ENCODE measurements around the gene DDB1. TPM values are rescaled to one million over a fixed set of nuclear protein-coding genes. Genes with fewer than 3 reads are reported as not detected.
A peak's percentile ranks its signal among the peaks of the same experiment; 100 is the strongest.

DDB1 gene
- total RNA-seq, 1 experiment from 2014 or later, result 302 TPM

- no TSS peak for BruUV-seq (replicated peaks)
Measured at GRCh38 chr11:61336171-61336935, 3.4 kb upstream of the DDB1 start.

DNA sequence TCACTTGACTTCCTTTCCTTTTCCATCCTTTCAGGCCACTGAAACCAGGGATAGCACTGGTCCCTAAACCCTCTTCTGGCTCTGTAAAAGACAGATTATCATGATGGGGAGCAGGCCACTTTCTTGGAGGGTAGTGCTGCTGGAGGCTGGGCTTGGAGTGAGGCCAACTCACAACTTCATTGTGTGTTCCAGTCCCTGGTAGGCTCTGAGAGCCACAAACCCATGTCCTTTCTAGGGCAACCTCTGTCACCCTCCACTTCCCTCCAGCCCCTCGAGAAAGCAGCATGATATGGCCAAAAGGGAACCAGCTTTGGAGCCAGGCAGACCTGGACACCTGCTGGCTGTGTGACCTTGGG lies 2.4 kb upstream of the DDB1 start:
- Histone ChIP-seq H3K4me1 (replicated peaks; ENCODE audit: insufficient read depth) (peaks cover 34% of the 10 kb centered on the region), H3K36me3 (ENCODE audit: low read depth) (no peaks in the 10 kb centered on the region), H3F3A (ENCODE audit: insufficient read depth, low read depth) (peaks cover 26% of the 10 kb centered on the region), H3K27me3 (ENCODE audit: insufficient read depth, low read depth) (no peaks in the 10 kb centered on the region), H3K4me2 (no peak overlapping the region), H3K9me3 (ENCODE audit: insufficient read depth, low read depth) (no peaks in the 10 kb centered on the region), H3K79me2 (ENCODE audit: low read depth) (peaks cover 33% of the 10 kb centered on the region), H3K9me2 (ENCODE audit: insufficient read depth) (no peaks in the 10 kb centered on the region), H4K20me1 (ENCODE audit: insufficient read depth) (peaks cover 16% of the 10 kb centered on the region), H3K27ac (no peak overlapping the region), H2AFZ (no peak overlapping the region), H3K4me3 (no peak overlapping the region)
- DNase-seq, result no peak
- CTCF ChIA-PET, result interaction anchor here (0.7 to 2.0 kb wide), 8 partner anchors 43 to 303 kb away, joined by 3 to 45 read pairs (median 7); partner anchors contain the start of genes CPSF7, SDHAF2 and TMEM216
- intact Hi-C loops (cut with micrococcal nuclease; ENCODE audit: unreplicated experiment), result loop anchor here (10.0 kb wide), 2 partner anchors 81 to 179 kb away; no protein-coding TSS in a partner anchor
- no peak for TF ChIP-seq CTCF (conservative IDR thresholded peaks at IDR 0.05)
- no peak for TF ChIP-seq EZH2 (IDR thresholded peaks at IDR 0.05; ENCODE audit: low read depth)
- POLR2A ChIA-PET (ENCODE audit: unreplicated experiment), result no interaction called here
- no TSS peak for BruUV-seq (replicated peaks)

More at GRCh38 chr11:61336171-61336935, 3.4 kb upstream of the DDB1 start:
- CTCF ChIA-PET, result interaction anchor here (0.6 to 2.3 kb wide), 19 partner anchors 9 to 492 kb away, joined by 3 to 45 read pairs (median 4); partner anchors contain the start of genes CPSF7, CYB561A3, SDHAF2 and TMEM138
- H3K79me2 ChIP-seq (ENCODE audit: low read depth), result peaks cover 23% of the 10 kb centered on the region
- peaks cover 24% of the 10 kb centered on the region for H3K4me1 ChIP-seq (replicated peaks; ENCODE audit: insufficient read depth)
- no peaks in the 10 kb centered on the region for H3K36me3 ChIP-seq (ENCODE audit: low read depth)
- H3K4me3 ChIP-seq, result no peak overlapping the region
- H2AFZ ChIP-seq, result peak overlapping the region; percentile 58; the same call in 1 of the 2 replicates
- H3K4me2 ChIP-seq, result peak overlapping the region; percentile 26; the same call in 1 of the 2 replicates
- DNase-seq, result peak; percentile 71 to 90
- H3K27me3 ChIP-seq (ENCODE audit: insufficient read depth, low read depth), result no peaks in the 10 kb centered on the region
- H4K20me1 ChIP-seq (ENCODE audit: insufficient read depth), result peaks cover 8% of the 10 kb centered on the region
- peaks cover 26% of the 10 kb centered on the region for H3F3A ChIP-seq (ENCODE audit: insufficient read depth, low read depth)
- peak; percentile 98 for TF ChIP-seq CTCF (conservative IDR thresholded peaks at IDR 0.05)
- TF ChIP-seq EZH2 (IDR thresholded peaks at IDR 0.05; ENCODE audit: low read depth), result no peak
- H3K27ac ChIP-seq, result peak overlapping the region; percentile 39; the same call in 1 of the 2 replicates
- H3K9me3 ChIP-seq (ENCODE audit: insufficient read depth, low read depth), result no peaks in the 10 kb centered on the region
- intact Hi-C loops (cut with micrococcal nuclease; ENCODE audit: unreplicated experiment), result loop anchor here (1.0 to 10.0 kb wide), 4 partner anchors 25 to 178 kb away; partner anchors contain the start of gene CYB561A3
- H3K9me2 ChIP-seq (ENCODE audit: insufficient read depth), result no peaks in the 10 kb centered on the region
- POLR2A ChIA-PET (ENCODE audit: unreplicated experiment), result interaction anchor here (0.5 to 0.9 kb wide), 5 partner anchors 25 to 573 kb away, joined by 3 to 13 read pairs (median 4); partner anchors contain the start of genes CYB561A3 and TMEM138

DNA sequence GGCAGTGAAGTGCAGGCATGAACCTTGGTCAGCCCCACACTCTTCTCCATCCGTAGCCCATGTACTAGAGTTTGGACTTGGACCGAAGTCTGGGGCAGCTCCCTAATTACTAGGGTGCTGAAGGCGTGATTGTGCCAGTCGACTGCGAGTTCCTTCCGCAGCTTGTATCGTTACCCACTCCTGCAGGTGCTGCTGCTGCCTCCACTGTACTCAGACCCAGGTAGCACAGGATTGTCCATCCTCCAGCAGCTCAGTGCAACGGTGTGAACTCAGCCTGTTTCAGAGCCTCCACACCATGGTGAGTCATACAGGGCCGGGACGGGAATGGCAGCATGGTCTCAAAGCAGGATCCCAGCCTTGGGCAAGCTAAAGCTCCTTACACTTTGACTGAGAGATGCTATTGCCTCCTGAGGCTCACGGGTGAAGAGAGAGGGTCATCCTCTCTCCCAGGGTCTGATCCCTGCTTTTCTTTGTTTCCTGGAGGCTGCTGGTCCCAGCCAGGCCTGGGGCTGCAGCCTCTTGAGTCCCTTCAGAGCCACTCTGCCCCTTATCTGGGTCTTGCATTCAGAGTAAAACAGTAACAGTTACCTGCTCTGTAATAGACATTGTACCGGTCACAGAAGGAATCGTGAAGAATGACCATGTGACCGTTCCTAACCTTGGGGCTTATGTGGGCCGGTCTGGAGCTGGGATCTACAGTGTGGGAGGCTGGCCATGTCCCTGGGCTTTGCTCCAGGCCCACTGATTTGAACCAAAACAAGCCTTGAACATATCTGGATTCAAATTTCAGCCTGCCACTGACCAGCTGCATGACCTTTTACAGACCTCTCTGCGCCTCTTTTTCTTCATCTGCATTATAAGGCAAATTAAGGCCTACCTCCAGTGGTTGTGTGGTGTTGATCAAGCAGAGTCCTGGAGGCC lies 1.8 kb upstream of the DDB1 start:
- TF ChIP-seq EZH2 (IDR thresholded peaks at IDR 0.05; ENCODE audit: low read depth) (no peak), CTCF (conservative IDR thresholded peaks at IDR 0.05) (no peak)
- Histone ChIP-seq H3K36me3 (ENCODE audit: low read depth) (no peaks in the 10 kb centered on the region), H3F3A (ENCODE audit: insufficient read depth, low read depth) (peaks cover 31% of the 10 kb centered on the region), H3K4me1 (replicated peaks; ENCODE audit: insufficient read depth) (peaks cover 35% of the 10 kb centered on the region), H4K20me1 (ENCODE audit: insufficient read depth) (peaks cover 16% of the 10 kb centered on the region), H3K27ac (no peak overlapping the region), H3K27me3 (ENCODE audit: insufficient read depth, low read depth) (no peaks in the 10 kb centered on the region), H3K9me3 (ENCODE audit: insufficient read depth, low read depth) (no peaks in the 10 kb centered on the region), H3K4me2 (peak overlapping the region; percentile 96), H3K4me3 (no peak overlapping the region; the same call in 1 of the 2 replicates), H3K79me2 (ENCODE audit: low read depth) (peaks cover 40% of the 10 kb centered on the region), H3K9me2 (ENCODE audit: insufficient read depth) (no peaks in the 10 kb centered on the region), H2AFZ (no peak overlapping the region)
- peak in 1 of 2 experiments; percentile 46 for DNase-seq
- POLR2A ChIA-PET (ENCODE audit: unreplicated experiment), result no interaction called here
- BruUV-seq (replicated peaks), result no TSS peak
- intact Hi-C loops (cut with micrococcal nuclease; ENCODE audit: unreplicated experiment), result loop anchor here (10.0 kb wide), 2 partner anchors 80 to 180 kb away; no protein-coding TSS in a partner anchor
- CTCF ChIA-PET, result interaction anchor here (1.4 to 2.0 kb wide), 3 partner anchors 51 to 303 kb away, joined by 9 to 45 read pairs (median 14); no protein-coding TSS in a partner anchor

Data from PC-9 (cell line).